ENCODE data around the gene KDELR1. TPM values are rescaled to one million over a fixed set of nuclear protein-coding genes. Genes with fewer than 3 reads are reported as not detected.

The KDELR1 gene
- total and polyA plus RNA-seq, 2 of the 13 experiments (the other 11 are each of a cell fraction or from before 2014, with no cell fraction given), result 134 to 185 TPM

DNA sequence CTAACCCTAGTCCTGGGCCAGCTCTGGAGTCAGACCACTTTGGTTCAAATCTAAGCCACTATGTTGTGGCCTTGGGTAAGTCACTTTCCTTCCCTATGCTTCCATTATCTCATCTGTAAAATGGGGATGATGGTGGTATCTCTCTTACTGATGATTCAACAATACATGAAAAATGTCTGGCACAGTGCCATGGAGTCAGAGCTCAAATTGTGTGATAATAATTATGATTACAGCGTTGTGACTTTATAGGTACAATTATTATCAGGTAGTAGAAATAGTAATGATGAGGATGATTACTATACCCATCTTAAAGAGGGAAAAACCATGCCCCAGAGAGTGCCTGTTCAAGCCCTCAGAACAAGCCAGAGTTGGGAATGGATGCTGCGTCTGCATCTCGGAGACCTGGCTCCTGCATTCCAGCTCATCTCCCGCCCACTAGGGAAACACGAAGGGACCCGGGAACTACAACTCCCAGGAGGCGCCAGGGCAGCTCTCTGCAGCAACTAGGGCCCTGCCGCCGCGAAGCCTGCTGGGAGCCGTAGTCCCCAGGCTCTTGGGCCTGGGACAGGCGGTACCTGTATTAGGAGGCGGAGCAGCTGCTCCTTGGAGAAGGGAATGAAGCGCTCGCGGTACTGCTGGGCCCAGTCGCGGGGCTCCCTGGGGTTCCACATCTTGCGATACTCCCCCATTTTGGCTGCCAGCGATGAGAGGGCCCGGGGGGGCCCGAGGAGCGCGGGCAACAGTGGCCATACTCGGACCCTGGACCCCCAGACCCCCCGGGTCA is 28.4 kb downstream of the KDELR1 start (continued):
- TF ChIP-seq, protein P1, sequence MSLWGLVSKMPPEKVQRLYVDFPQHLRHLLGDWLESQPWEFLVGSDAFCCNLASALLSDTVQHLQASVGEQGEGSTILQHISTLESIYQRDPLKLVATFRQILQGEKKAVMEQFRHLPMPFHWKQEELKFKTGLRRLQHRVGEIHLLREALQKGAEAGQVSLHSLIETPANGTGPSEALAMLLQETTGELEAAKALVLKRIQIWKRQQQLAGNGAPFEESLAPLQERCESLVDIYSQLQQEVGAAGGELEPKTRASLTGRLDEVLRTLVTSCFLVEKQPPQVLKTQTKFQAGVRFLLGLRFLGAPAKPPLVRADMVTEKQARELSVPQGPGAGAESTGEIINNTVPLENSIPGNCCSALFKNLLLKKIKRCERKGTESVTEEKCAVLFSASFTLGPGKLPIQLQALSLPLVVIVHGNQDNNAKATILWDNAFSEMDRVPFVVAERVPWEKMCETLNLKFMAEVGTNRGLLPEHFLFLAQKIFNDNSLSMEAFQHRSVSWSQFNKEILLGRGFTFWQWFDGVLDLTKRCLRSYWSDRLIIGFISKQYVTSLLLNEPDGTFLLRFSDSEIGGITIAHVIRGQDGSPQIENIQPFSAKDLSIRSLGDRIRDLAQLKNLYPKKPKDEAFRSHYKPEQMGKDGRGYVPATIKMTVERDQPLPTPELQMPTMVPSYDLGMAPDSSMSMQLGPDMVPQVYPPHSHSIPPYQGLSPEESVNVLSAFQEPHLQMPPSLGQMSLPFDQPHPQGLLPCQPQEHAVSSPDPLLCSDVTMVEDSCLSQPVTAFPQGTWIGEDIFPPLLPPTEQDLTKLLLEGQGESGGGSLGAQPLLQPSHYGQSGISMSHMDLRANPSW (CRISPR knock-in tag; IDR thresholded peaks at IDR 0.05; ENCODE audit: borderline replicate concordance), result no peak; the same call in 1 of the 2 replicates
- TF ChIP-seq BRCA1 (CRISPR knock-in tag; IDR thresholded peaks at IDR 0.05), result no peak
- TF ChIP-seq E2F1 (CRISPR knock-in tag; IDR thresholded peaks at IDR 0.05), result no peak
- TF ChIP-seq SIN3A (IDR thresholded peaks at IDR 0.05; ENCODE audit: borderline replicate concordance, low read depth, low read length), result no peak
- TF ChIP-seq TIGD3 (CRISPR knock-in tag; IDR thresholded peaks at IDR 0.05; ENCODE audit: borderline replicate concordance), result no peak
- TF ChIP-seq ESRRA (CRISPR knock-in tag; IDR thresholded peaks at IDR 0.05; ENCODE audit: low read depth), result 0 out of 2 replicates have a peak, but pooled peaks have one; percentile 13
- TF ChIP-seq MLLT10 (CRISPR knock-in tag; IDR thresholded peaks at IDR 0.05), result no peak
- TF ChIP-seq ZZZ3 (CRISPR knock-in tag; IDR thresholded peaks at IDR 0.05; ENCODE audit: borderline replicate concordance), result no peak; the same call in 1 of the 2 replicates
- TF ChIP-seq PLRG1 (conservative IDR thresholded peaks at IDR 0.05), result no peak
- TF ChIP-seq ZFP41 (CRISPR knock-in tag; IDR thresholded peaks at IDR 0.05; ENCODE audit: borderline replicate concordance), result no peak
- no peak for TF ChIP-seq USF2 (IDR thresholded peaks at IDR 0.05; ENCODE audit: low read depth, low read length)
- TF ChIP-seq USF2 (CRISPR knock-in tag; IDR thresholded peaks at IDR 0.05; ENCODE audit: borderline replicate concordance), result no peak
- TF ChIP-seq MBD4 (IDR thresholded peaks at IDR 0.05; ENCODE audit: borderline replicate concordance, low read length), result no peak
- no peak for TF ChIP-seq PAWR (CRISPR knock-in tag; IDR thresholded peaks at IDR 0.05; ENCODE audit: borderline replicate concordance)
- TF ChIP-seq BHLHE40 (IDR thresholded peaks at IDR 0.05; ENCODE audit: low read length), result no peak
- TF ChIP-seq, protein P2, sequence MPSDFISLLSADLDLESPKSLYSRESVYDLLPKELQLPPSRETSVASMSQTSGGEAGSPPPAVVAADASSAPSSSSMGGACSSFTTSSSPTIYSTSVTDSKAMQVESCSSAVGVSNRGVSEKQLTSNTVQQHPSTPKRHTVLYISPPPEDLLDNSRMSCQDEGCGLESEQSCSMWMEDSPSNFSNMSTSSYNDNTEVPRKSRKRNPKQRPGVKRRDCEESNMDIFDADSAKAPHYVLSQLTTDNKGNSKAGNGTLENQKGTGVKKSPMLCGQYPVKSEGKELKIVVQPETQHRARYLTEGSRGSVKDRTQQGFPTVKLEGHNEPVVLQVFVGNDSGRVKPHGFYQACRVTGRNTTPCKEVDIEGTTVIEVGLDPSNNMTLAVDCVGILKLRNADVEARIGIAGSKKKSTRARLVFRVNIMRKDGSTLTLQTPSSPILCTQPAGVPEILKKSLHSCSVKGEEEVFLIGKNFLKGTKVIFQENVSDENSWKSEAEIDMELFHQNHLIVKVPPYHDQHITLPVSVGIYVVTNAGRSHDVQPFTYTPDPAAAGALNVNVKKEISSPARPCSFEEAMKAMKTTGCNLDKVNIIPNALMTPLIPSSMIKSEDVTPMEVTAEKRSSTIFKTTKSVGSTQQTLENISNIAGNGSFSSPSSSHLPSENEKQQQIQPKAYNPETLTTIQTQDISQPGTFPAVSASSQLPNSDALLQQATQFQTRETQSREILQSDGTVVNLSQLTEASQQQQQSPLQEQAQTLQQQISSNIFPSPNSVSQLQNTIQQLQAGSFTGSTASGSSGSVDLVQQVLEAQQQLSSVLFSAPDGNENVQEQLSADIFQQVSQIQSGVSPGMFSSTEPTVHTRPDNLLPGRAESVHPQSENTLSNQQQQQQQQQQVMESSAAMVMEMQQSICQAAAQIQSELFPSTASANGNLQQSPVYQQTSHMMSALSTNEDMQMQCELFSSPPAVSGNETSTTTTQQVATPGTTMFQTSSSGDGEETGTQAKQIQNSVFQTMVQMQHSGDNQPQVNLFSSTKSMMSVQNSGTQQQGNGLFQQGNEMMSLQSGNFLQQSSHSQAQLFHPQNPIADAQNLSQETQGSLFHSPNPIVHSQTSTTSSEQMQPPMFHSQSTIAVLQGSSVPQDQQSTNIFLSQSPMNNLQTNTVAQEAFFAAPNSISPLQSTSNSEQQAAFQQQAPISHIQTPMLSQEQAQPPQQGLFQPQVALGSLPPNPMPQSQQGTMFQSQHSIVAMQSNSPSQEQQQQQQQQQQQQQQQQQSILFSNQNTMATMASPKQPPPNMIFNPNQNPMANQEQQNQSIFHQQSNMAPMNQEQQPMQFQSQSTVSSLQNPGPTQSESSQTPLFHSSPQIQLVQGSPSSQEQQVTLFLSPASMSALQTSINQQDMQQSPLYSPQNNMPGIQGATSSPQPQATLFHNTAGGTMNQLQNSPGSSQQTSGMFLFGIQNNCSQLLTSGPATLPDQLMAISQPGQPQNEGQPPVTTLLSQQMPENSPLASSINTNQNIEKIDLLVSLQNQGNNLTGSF (CRISPR knock-in tag; IDR thresholded peaks at IDR 0.05), result no peak

Data from HepG2 (cell line).